A673 (cell line): ENCODE data around the gene ZNF76. TPM values are rescaled to one million over a fixed set of nuclear protein-coding genes. Genes with fewer than 3 reads are reported as not detected.
A peak's percentile ranks its signal among the peaks of the same experiment; 100 is the strongest.

Experiments used
- BruUV-seq: library from RNA; stranded (reverse); fragments of 400-500 nt; replicated peaks from 2 replicates; lab custom pipeline; 2021; lab: Mats Ljungman, UMichigan
- CTCF ChIA-PET: fragments of 300-600 bp; sonication (Branson Sonifier 250); formaldehyde crosslinking; loops from one replicate; lab custom pipeline; 2022; ENCODE audit warnings: antibody characterized with exemption; lab: Charles Lee
- POLR2A ChIA-PET: fragments of 300-600 bp; sonication (Branson Sonifier 250); formaldehyde crosslinking; loops from one replicate; lab custom pipeline; 2022; ENCODE audit warnings: antibody characterized with exemption; ENCODE audit not compliant: low non-redundant PET; lab: Charles Lee
- DNase-seq: peaks from one replicate; pipeline ENCODE4 v3.0.0-alpha.2; 2015; ENCODE audit warnings: low spot score
- H3K27ac ChIP-seq: fragments of 200-600 bp; sonication (generic); 2 replicates; pipeline ENCODE4 v1.5.1; 2016; ENCODE audit warnings: mixed run types, low read depth, mild to moderate bottlenecking, mixed read lengths, antibody characterized with exemption, low read length; ENCODE audit not compliant: poor library complexity, severe bottlenecking
- H3K27me3 ChIP-seq: fragments of 200-600 bp; sonication (generic); replicated peaks from 2 replicates; pipeline ENCODE4 v1.6.1; 2017; ENCODE audit warnings: mixed run types, low read depth, mild to moderate bottlenecking, mixed read lengths, antibody characterized with exemption, low read length; ENCODE audit not compliant: insufficient read depth, poor library complexity
- H3K36me3 ChIP-seq: fragments of 200-600 bp; sonication (generic); 2 replicates; pipeline ENCODE4 v1.6.1; 2016; ENCODE audit warnings: mixed run types, mild to moderate bottlenecking, mixed read lengths, antibody characterized with exemption, low read length; ENCODE audit not compliant: insufficient read depth, poor library complexity, severe bottlenecking
- H3K4me1 ChIP-seq: fragments of 200-600 bp; sonication (generic); 2 replicates; pipeline ENCODE4 v1.6.1; 2017; ENCODE audit warnings: mixed run types, mild to moderate bottlenecking, mixed read lengths, antibody characterized with exemption, low read length; ENCODE audit not compliant: insufficient read depth, poor library complexity, severe bottlenecking
- H3K4me3 ChIP-seq: fragments of 200-600 bp; sonication (generic); 2 replicates; pipeline ENCODE4 v1.5.1; 2016; ENCODE audit warnings: low read depth, mixed run types, mild to moderate bottlenecking, mixed read lengths, low read length; ENCODE audit not compliant: poor library complexity, severe bottlenecking
- H3K9me3 ChIP-seq: fragments of 200-600 bp; sonication (generic); 2 replicates; pipeline ENCODE4 v1.6.1; 2016; ENCODE audit warnings: mixed run types, low read depth, mild to moderate bottlenecking, mixed read lengths, antibody characterized with exemption, low read length; ENCODE audit not compliant: poor library complexity, severe bottlenecking
- EZH2 ChIP-seq: fragments of 200-600 bp; sonication (generic); IDR thresholded peaks from 2 replicates; pipeline ENCODE4 v1.6.1; 2017; ENCODE audit warnings: borderline replicate concordance, low read depth, mild to moderate bottlenecking, mixed read lengths, antibody characterized with exemption, low read length; ENCODE audit not compliant: poor library complexity, severe bottlenecking
- intact Hi-C: fragments of 100-400 bp; cut with micrococcal nuclease; formaldehyde crosslinking; loops from one replicate; pipeline ENCODE4 v1.10.0; 2022; ENCODE audit not compliant: unreplicated experiment
- total RNA-seq: library from RNA; stranded (reverse); gene quantifications from 2 replicates; pipeline ENCODE4 v1.2.3, GENCODE V29; 2021
- TF ChIP-seq, protein P1 (sequence below): fragments of 300-800, 200-600 bp; sonication (generic); conservative IDR thresholded peaks from 2 replicates; pipeline ENCODE4 v1.5.1; 2017; ENCODE audit warnings: low read depth, mild to moderate bottlenecking, antibody characterized with exemption, low read length, moderate library complexity, mixed read lengths

Gene ZNF76
- total RNA-seq, 1 experiment from 2014 or later: 28.7 TPM

GRCh38 chr6:35213824-35214756 is 45.4 kb upstream of the ZNF76 start, which contains the start of gene SCUBE3:
TSS of gene SCUBE3 (plus strand) at chr6:35213956. CDS start at chr6:35214419, 463 bp downstream.
- Histone ChIP-seq H3K27me3 (peaks cover 34% of the 10 kb centered on the region), H3K36me3 (no peaks in the 10 kb centered on the region), H3K9me3 (no peaks in the 10 kb centered on the region), H3K4me1 (no peaks in the 10 kb centered on the region), H3K27ac (no peak within 1 kb of the TSS), H3K4me3 (peak within 1 kb of the TSS; percentile 49)
- no TSS peak for BruUV-seq
- DNase-seq: peak; percentile 59
- CTCF ChIA-PET: interaction anchor here (1.6 kb wide), 1 partner anchor 9 kb away, joined by 5 read pairs; no protein-coding TSS in a partner anchor
- intact Hi-C loops: no loop called here
- TF ChIP-seq EZH2: no peak
- TF ChIP-seq, protein P1, sequence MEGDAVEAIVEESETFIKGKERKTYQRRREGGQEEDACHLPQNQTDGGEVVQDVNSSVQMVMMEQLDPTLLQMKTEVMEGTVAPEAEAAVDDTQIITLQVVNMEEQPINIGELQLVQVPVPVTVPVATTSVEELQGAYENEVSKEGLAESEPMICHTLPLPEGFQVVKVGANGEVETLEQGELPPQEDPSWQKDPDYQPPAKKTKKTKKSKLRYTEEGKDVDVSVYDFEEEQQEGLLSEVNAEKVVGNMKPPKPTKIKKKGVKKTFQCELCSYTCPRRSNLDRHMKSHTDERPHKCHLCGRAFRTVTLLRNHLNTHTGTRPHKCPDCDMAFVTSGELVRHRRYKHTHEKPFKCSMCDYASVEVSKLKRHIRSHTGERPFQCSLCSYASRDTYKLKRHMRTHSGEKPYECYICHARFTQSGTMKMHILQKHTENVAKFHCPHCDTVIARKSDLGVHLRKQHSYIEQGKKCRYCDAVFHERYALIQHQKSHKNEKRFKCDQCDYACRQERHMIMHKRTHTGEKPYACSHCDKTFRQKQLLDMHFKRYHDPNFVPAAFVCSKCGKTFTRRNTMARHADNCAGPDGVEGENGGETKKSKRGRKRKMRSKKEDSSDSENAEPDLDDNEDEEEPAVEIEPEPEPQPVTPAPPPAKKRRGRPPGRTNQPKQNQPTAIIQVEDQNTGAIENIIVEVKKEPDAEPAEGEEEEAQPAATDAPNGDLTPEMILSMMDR: no peak
- POLR2A ChIA-PET: no interaction called here

GRCh38 chr6:35214869-35215664 is 44.5 kb upstream of the ZNF76 start:
- ChIA-PET POLR2A (no interaction called here), CTCF (interaction anchor here (1.6 kb wide), 1 partner anchor 10 kb away, joined by 5 read pairs; no protein-coding TSS in a partner anchor)
- intact Hi-C loops: no loop called here
- no TSS peak for BruUV-seq
- Histone ChIP-seq H3K4me1 (no peaks in the 10 kb centered on the region), H3K4me3 (no peak overlapping the region), H3K36me3 (no peaks in the 10 kb centered on the region), H3K27me3 (peaks cover 34% of the 10 kb centered on the region), H3K27ac (no peak overlapping the region), H3K9me3 (no peaks in the 10 kb centered on the region)
- DNase-seq: no peak
- TF ChIP-seq EZH2: no peak
- TF ChIP-seq, protein P1: no peak

GRCh38 chr6:35215665-35216411 is 43.7 kb upstream of the ZNF76 start:
- BruUV-seq: no TSS peak
- Histone ChIP-seq H3K4me1 (no peaks in the 10 kb centered on the region), H3K9me3 (no peaks in the 10 kb centered on the region), H3K4me3 (no peak overlapping the region), H3K36me3 (no peaks in the 10 kb centered on the region), H3K27ac (no peak overlapping the region), H3K27me3 (peaks cover 34% of the 10 kb centered on the region)
- ChIA-PET POLR2A (no interaction called here), CTCF (no interaction called here)
- intact Hi-C loops: no loop called here
- TF ChIP-seq, protein P1: no peak
- TF ChIP-seq EZH2: no peak
- no peak for DNase-seq
